NCI-H524 treated with DMSO at 0.1 percent for 48 hours (cell line): Measurements from ENCODE around the gene CDCA7L.
A peak's percentile ranks its signal among the peaks of the same experiment; 100 is the strongest.

Experiments used
- DNase-seq: peaks from one replicate; lab custom pipeline; 2025; lab: John Stamatoyannopoulos, UW

The CDCA7L gene, protein sequence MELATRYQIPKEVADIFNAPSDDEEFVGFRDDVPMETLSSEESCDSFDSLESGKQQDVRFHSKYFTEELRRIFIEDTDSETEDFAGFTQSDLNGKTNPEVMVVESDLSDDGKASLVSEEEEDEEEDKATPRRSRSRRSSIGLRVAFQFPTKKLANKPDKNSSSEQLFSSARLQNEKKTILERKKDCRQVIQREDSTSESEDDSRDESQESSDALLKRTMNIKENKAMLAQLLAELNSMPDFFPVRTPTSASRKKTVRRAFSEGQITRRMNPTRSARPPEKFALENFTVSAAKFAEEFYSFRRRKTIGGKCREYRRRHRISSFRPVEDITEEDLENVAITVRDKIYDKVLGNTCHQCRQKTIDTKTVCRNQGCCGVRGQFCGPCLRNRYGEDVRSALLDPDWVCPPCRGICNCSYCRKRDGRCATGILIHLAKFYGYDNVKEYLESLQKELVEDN

DNA sequence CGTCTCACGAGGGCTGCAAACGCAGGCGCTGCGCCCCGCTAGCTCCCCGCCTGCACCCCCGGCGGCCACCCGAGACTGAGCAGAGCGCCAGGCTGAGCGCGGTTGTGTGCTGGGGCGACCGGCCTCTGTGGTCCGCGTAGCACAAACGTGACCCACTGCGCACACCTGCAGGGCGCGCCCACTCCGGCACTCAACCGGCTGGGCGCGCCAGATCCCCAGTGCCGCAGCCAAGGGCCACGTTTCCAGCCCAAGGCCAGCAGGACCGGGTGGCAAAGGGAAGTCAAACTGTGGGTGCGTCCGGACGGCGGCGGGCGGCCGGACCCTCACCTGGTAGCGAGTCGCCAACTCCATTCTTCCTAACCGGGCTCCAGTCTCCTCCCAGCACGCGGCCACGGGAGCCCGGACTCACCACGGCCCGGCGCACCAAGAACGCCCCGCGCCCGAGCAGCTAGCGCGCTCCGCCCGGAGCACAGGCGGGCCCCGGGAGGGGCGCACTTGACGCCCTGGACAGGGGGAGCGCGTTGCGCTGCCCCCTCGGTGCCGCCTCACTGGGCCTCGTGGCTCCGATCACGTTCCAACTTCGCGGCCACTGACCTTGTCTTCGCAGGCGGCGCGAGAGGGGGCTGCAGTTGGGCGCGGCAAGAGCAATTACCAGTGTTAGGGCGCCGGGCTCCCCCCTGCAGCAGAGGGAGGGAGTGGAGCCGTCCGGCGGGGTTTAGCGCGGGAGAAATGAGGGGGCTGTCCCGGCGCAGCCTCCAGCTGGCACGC is at the start of gene CDCA7L:
TSS of gene CDCA7L (minus strand) at position 446 of the 768 bp plus-strand sequence. CDS start at position 351, 95 bp downstream.
- peak; percentile 23 for DNase-seq

- DNase-seq = no peak
Measured at GRCh38 chr7:21986096-21986495, 40.4 kb upstream of the CDCA7L start.

- DNase-seq = no peak
Measured at GRCh38 chr7:21984042-21984441, 38.3 kb upstream of the CDCA7L start.

- no peak for DNase-seq
Measured at GRCh38 chr7:21983056-21983455, 37.4 kb upstream of the CDCA7L start.

GRCh38 chr7:21981524-21981923 is 35.8 kb upstream of the CDCA7L start:
- no peak for DNase-seq

- DNase-seq = no peak
Measured at GRCh38 chr7:21980926-21981500, 35.3 kb upstream of the CDCA7L start.

DNA sequence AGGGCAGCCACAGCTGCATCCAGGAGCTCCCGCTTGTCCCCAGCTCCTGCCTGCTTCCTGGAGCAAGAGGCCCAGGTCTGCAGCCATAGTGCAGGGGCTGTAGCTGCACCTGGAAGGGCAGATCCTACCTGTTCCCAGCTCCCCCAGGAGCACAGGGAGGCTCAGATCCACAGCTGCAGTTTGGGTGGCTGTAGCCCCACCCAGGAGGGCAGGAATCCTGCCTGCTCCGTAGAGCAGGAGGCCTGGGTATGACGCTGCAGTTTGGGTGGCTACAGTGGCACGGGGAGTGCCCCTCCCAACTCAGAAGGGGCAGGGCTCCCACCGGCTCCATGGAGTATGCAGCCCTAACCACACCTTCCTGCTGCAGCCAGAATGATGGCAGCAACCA is 26.7 kb upstream of the CDCA7L start:
- DNase-seq = no peak

DNA sequence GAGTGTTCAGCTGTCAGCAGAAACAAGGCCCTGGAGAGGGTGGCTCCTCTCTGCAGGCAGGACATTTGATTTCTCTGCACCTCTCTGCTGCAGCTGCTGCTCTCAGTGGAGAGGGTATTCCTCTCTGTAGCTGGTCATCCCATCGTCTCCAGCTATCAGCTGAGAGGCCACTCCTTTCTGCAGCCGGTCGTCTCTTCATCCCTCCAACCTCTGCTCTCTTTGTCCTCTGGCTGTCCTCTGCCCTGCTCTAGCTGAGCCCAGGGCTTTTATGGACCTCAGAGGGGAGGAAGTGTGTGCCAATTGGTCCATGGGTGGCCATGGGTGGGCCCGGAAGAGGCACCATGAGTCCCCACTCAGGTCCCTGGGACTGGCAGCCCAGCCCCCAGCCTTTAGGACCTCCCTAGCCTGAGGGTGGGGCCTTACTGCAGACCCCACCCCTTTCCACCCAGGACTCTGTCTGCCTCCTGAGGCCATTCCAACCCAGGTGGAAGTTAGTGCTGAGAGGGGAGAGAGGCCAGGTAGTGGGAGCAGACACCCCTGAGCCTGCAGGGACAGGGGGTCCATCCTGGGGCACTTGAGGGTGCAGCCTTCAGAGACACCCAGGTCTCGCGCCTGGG is 26.2 kb upstream of the CDCA7L start:
- no peak for DNase-seq

- DNase-seq = no peak
Measured at GRCh38 chr7:21969822-21970221, 24.1 kb upstream of the CDCA7L start.

DNA sequence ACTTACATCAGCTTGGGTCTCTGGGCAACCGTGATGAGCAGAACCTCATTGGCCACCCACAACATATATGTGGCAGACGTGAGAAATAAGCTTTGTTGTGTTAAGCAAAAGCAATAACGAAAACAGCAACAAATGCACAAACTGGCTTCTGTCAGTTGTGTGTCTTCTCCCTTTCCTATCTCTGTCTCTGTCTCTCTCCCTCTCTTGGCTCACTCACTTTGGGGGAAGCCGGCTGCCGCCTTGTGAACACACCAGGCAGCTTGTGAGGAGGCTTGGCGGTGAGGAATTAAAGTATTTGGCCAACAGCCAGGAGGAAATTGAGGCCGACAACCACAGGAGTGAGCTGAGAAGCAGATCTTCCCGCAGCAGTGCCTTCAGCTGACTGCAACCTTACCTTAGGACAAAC is 21.9 kb upstream of the CDCA7L start:
- no peak for DNase-seq

- DNase-seq = no peak
Measured at GRCh38 chr7:21966271-21966670, 20.6 kb upstream of the CDCA7L start.

DNA sequence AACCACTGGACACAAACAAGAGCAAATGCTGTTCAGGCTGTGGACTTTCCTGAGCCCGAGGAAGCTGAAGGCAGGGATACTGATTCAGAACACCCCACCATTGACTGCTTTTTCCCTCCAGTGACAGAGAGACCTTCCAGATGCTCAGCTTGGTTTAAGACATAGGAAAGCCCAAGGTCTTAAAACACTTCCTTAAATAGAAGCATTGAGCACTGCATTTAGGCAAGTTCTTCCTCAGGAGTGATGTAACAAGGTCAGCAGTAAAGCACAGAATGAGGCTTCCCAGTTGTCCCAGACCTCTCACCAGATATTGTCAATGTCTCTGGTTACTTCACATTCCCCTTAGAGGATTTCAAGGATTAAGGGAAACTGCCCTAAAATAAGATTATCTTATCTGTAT is 19.6 kb upstream of the CDCA7L start:
- DNase-seq = no peak

- no peak for DNase-seq
Measured at GRCh38 chr7:21962677-21963076, 17.0 kb upstream of the CDCA7L start.

DNA sequence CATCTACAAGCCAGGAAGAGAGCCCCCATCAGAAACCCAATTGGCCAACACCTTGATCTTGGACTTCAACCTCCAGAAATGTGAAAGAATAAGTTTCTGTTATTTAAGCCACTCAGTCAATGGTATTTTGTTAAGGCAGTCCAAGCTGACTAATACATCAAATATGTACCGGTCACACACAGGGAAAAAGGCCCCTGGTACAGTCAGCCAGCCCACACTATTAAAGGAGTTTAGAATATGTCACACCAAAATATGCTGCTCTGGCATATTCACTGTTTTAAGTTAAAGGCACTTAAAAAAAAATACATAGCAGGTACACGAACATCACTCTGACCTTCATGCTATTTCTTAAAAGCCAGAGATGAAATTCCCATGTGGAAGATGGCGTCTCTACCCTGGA is 15.2 kb upstream of the CDCA7L start:
- no peak for DNase-seq

GRCh38 chr7:21959387-21959776 is 13.7 kb upstream of the CDCA7L start:
- no peak for DNase-seq

DNA sequence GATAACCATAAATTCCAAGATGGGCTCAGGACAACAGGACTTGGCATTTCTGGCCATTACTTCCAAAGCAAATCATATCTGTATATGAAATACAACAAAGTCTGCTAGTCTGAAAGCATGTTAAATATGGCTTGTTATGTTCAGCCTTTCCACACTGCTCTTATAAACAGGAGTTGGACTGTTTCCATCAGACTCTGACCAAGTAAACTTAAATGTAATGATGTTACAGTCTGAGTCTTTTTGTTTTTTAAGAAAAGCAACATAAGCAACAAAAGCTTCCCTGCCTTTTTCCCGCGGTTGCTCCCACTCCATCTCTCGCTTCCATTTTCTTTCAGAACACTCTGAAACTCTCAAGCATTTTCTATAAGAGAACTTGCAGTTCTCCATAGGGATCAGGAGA is 8.1 kb upstream of the CDCA7L start:
- no peak for DNase-seq

GRCh38 chr7:21948887-21949540 is 3.3 kb upstream of the CDCA7L start:
- no peak for DNase-seq

DNA sequence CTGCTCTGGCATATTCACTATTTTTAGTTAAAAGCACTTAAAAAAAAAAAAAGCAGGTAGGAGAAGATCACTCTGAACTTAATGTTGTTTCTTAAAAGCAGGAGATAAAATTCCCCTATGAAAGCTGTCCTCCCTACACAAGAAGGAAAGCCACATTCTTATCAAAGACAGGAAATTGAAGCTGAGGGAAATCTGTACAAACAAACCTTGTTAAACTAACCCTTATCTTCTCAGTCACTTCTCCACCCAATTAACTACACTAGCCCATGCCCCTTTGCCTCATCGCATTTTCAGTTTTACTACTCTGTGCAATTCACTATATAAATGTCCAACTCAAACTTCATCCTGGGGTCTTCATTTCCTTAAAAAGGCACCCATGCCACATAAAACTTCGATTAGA is 2.7 kb upstream of the CDCA7L start:
- DNase-seq = no peak

- DNase-seq = no peak
Measured at GRCh38 chr7:21947946-21948345, 2.2 kb upstream of the CDCA7L start.

GRCh38 chr7:21947056-21947455 is 1.4 kb upstream of the CDCA7L start:
- DNase-seq = no peak

GRCh38 chr7:21946222-21946709 is 567 bp upstream of the CDCA7L start:
- DNase-seq = peak; percentile 51
